ENCODE results near the gene PRRG2.

PRRG2 gene

GRCh38 chr19:49581007-49581508 lies at the start of gene PRRG2:
Gene PRRG2 (plus strand): TSS chr19:49581316. CDS start chr19:49583220, 1,904 bp downstream.
- no peak for DNase-seq (ENCODE audit: low spot score)

GRCh38 chr19:49533551-49534488 lies 47.3 kb upstream of the PRRG2 start:
- peak; percentile 59 for DNase-seq (ENCODE audit: low spot score)

GRCh38 chr19:49534632-49535385 lies 46.3 kb upstream of the PRRG2 start:
- no peak for DNase-seq (ENCODE audit: low spot score)

GRCh38 chr19:49536921-49537462 lies 44.1 kb upstream of the PRRG2 start:
- no peak for DNase-seq (ENCODE audit: low spot score)

- no peak for DNase-seq (ENCODE audit: low spot score)
Observed at GRCh38 chr19:49538643-49539042, 42.5 kb upstream of the PRRG2 start.

GRCh38 chr19:49539192-49539952 lies 41.7 kb upstream of the PRRG2 start:
- no peak for DNase-seq (ENCODE audit: low spot score)

GRCh38 chr19:49541914-49542313 lies 39.2 kb upstream of the PRRG2 start:
- DNase-seq (ENCODE audit: low spot score) = no peak

- no peak for DNase-seq (ENCODE audit: low spot score)
Observed at GRCh38 chr19:49542446-49542845, 38.7 kb upstream of the PRRG2 start.

- no peak for DNase-seq (ENCODE audit: low spot score)
Observed at GRCh38 chr19:49543032-49543431, 38.1 kb upstream of the PRRG2 start.

- DNase-seq (ENCODE audit: low spot score) = no peak
Observed at GRCh38 chr19:49544154-49544553, 37.0 kb upstream of the PRRG2 start.

GRCh38 chr19:49546825-49547565 lies 34.1 kb upstream of the PRRG2 start:
- DNase-seq (ENCODE audit: low spot score) = peak; percentile 88

- no peak for DNase-seq (ENCODE audit: low spot score)
Observed at GRCh38 chr19:49549045-49549444, 32.1 kb upstream of the PRRG2 start.

GRCh38 chr19:49551531-49551930 lies 29.6 kb upstream of the PRRG2 start:
- DNase-seq (ENCODE audit: low spot score) = no peak

- DNase-seq (ENCODE audit: low spot score) = no peak
Observed at GRCh38 chr19:49552749-49553148, 28.4 kb upstream of the PRRG2 start.

- peak; percentile 72 for DNase-seq (ENCODE audit: low spot score)
Observed at GRCh38 chr19:49553451-49554271, 27.5 kb upstream of the PRRG2 start.

- no peak for DNase-seq (ENCODE audit: low spot score)
Observed at GRCh38 chr19:49554701-49555181, 26.4 kb upstream of the PRRG2 start.

GRCh38 chr19:49555600-49556411 lies 25.3 kb upstream of the PRRG2 start:
- peak; percentile 68 for DNase-seq (ENCODE audit: low spot score)

- no peak for DNase-seq (ENCODE audit: low spot score)
Observed at GRCh38 chr19:49556412-49557398, 24.4 kb upstream of the PRRG2 start.

Measured in AG08395 (cell line).